Measurements from ENCODE around the gene ARHGAP30.

DNA sequence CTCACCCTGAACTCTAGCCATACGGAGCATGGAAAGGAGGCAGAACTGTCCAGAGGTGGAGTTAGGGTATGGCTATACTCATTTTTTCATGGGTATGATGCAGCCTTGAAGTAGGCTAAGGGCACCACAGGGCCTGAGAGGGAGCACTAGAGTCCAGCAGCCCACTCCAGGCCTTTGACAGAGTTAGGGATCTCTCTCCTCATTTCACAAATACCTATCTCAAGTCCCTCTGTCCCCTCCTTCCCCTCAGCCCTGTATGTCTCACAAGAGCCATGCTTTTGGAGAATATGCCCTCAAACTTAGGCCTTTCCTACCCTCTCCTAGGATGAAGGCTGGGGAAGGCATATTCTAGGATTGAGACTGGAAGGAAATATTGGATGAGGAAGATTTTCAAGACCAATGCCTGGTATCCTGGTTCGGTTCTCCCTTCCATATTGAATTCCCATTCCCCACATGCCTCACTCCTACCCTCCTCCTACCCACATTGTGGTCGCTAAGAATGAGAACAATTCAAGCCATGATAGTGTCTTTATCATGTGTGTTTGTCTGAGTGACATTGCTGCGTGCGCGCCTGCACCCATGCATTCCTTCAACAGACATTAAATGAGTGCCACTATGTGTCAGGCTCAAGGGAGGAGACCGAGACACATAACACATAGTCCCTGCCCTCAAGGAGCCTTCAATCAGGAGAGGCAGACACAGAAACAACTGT is 22.3 kb upstream of the ARHGAP30 start:
- TF ChIP-seq, protein P1, sequence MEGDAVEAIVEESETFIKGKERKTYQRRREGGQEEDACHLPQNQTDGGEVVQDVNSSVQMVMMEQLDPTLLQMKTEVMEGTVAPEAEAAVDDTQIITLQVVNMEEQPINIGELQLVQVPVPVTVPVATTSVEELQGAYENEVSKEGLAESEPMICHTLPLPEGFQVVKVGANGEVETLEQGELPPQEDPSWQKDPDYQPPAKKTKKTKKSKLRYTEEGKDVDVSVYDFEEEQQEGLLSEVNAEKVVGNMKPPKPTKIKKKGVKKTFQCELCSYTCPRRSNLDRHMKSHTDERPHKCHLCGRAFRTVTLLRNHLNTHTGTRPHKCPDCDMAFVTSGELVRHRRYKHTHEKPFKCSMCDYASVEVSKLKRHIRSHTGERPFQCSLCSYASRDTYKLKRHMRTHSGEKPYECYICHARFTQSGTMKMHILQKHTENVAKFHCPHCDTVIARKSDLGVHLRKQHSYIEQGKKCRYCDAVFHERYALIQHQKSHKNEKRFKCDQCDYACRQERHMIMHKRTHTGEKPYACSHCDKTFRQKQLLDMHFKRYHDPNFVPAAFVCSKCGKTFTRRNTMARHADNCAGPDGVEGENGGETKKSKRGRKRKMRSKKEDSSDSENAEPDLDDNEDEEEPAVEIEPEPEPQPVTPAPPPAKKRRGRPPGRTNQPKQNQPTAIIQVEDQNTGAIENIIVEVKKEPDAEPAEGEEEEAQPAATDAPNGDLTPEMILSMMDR (IDR thresholded peaks at IDR 0.05): no peak
- no peak for TF ChIP-seq POLR2A (IDR thresholded peaks at IDR 0.05)

Measured in ovary (tissue), 3 donors.